Cardiac ventricle fibroblast (primary cell): Measurements from ENCODE around the gene EBP. TPM values are rescaled to one million over a fixed set of nuclear protein-coding genes. Genes with fewer than 3 reads are reported as not detected.

ENCODE experiments used
- total RNA-seq: library from RNA; depleted of rRNA; stranded (reverse); fragments of >200 nt; gene quantifications from 2 replicates; pipeline ENCODE4 v1.2.3, GENCODE V29; 2015

EBP gene
- total RNA-seq, result 21.5 and 27.0 TPM in 2 replicates

DNA sequence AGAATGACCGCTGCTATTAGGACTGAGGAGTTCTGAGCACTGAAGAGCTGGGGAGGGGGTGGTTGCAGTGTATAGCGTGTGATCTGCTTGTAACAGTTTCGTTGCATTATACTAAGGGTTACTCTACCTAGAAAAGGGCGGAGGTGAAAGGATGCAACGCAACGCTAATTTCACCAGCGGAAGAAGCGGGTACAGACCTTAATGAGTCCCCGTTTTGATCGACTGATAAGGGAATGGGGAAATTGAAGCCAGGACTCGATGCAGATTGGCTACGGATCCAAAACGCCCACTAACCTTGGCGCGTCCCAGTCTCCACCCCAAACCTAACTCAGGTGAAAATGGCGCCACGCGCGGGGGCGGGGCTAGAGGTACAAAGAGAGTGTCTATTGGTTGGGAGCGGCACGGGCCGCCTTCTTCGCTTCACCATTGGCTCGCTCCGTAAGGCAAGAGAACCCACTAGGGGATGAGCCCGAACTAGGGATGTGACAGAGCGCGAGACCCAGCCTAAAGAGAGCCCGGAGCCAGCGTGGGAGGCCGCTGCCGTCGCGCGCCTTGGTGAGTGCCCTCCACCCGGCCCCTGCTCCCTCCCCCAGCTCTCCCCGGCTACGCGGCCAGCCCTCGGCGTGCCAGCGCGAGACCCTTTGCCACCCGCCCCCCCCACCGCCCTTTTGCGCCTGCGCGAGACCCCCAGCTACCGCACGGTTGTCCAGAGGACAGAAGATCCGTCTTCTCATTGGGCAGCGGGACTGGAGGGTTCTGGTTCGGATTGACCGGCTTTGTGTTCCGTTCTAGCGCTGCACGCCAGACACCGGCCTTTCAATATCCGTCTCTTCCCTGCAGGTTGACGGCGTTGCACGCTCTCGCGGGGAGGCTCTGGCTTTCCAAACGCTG is at the start of gene EBP:
Gene EBP, plus strand, starts transcription at position 456 of the 891 bp plus-strand sequence. CDS start 1,964 bp downstream, outside the sequence.

DNA sequence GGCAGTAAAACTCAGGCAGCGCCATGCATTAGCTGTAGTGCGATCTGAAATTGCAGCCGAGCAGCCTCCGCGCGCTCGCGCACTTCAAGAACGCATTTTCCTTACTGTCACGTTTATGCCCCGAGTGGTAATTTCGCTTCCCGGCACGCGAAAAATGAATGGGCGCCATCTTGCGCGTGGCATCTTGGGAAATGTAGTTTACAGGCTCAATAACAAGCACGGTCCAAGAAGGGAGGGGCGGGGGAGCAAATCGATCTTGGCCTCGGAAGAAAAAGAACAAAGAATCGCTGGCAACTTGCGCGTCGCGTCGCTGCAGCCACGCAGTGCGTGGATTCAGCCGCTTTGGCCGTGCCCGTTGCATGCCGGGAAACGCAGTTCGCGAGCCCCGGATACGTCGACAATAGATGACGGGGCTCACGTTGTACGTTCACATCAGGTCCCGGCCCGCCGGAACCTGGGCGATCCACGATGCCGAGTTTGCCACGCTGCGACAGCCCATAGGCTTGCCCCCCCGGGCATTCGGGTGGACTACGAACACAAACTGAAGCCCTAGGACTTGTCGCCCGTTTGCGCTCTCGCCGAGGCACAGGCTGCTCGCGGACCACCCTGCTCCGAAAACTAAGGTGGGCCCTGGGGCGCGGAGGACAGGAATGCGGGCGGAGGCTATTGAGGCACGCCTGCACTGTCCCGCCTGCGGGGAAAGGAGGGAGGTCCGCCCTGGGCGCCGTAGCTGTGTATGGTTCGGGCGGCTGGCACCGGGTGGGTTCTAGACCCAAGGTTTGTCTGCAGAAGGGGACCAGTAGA is 45.6 kb upstream of the EBP start, which contains the start of gene FTSJ1:
Gene FTSJ1, plus strand, starts transcription at position 426 of the 804 bp plus-strand sequence. CDS start 1,849 bp downstream, outside the sequence.

DNA sequence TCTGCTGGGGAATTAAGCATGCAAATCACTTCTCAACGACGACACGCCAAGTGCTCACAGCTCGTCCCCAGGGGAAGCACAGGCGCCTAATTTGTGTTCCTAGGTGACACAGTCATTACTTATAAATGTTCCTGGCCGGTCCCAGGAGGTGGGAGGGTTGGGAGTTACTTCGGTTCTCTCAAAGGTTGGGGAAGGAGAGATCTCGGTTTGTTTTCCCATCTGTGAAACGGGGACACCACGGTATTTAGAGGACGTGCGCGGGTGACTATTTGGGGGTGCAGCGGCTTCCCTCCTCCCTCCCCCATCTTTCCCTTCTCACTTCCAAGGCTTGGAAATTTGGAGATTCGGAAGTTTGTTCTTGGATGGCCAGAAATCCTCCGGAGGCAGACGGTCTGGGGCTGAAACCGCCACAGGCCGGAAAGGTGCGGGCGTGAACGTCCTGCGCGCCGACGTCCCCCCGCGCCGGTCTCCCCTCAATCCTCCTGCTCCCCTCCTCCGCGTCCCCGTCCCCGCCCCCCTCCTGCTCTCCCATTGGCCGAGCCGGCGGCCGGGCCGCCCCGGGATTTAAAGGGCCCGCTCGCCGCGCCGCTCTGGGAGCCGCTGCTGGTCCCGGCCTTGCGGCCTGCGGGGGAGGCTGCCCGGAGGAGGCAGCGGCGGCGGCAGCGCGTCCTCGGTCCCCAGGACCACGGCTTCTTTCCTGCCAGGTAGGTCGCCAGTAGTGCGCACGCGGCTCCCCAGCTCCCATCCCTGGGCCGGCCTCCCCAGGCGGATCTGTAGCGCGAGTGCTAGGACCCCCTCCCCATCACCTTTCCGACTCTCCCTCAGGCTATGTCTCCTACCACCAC is 13.0 kb upstream of the EBP start, which contains the start of gene PORCN:
Gene PORCN, plus strand, starts transcription at position 593 of the 845 bp plus-strand sequence. CDS start 829 bp downstream, outside the sequence.

DNA sequence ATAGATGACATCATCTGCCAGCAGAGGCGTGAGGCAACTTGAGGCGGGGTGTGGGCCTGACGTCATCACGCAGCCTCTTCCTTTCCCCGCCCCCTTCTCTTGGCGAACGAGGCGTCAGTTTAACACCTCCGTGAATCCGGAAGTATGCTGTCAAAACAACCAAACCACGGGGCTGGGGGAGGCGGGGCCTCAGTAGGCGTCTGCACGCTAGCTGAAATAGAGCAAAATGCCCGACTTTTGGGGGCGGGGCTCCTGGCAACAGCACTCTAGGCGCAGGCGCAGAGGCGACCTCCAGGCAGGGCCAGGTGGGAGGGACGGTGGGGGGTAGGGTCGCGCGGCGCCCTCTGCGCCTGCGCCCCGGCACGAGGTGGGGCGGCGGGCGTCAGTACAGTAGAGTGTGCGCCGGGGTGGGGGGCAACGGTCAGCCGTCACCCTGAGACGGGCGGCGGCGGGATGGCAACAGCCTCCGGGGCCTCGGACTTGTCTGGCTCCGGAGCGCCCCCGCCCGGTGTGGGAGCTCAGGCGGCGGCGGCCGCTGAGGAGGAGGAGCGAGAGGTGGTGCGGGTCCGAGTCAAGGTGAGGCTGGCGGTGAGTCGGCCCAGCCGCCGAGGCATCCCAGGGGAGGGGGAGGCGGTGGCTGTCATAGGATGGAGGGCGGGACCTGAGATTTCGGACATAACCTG is 17.9 kb downstream of the EBP start, which contains the start of gene TBC1D25:
Gene TBC1D25, plus strand, starts transcription at position 370 of the 683 bp plus-strand sequence. Its CDS starts 84 bp downstream, at position 454.

DNA sequence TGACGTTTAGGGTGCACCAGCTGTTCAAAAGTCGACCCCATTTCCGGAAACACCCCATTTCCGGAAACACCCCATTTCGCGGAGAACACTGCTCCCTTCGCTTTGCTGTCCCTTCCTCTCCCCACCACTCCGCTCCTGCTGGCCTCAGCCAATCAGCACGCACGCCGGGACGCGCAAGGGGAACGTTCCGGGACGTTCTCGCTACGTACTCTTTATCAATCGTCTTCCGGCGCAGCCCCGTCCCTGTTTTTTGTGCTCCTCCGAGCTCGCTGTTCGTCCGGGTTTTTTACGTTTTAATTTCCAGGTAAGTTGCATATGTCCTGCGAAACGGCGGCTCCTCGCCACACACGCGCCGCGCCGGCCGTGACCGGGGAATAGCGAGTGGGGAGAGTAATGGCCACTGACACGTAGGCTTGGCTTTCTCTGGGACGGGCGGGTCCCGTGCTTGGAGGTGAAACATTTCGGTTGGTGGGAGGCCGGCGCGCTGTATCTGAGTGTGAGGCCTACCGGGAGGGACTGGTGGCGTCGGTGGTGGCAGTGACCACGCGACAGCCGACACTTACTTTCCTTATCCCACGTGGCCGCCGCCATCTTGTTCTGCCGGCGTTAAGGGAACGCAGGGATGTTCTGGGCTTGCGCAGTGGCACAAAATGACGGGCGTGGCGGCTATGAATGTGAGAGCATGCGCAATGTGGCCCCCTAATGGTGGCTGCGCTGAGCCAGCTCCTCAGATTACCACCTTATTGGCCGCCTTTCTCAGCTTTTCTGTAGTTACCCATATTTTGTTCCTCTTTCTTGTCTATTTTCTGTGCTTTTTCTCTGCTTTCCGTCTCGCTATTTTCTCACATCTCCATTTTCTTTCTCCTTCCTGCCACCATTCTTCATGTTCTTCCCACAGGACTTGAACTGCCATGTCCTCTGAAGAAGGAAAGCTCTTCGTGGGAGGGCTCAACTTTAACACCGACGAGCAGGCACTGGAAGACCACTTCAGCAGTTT is 53.0 kb downstream of the EBP start, which contains the start of gene RBM3:
Gene RBM3, plus strand, starts transcription at position 215 of the 997 bp plus-strand sequence. Its CDS starts 697 bp downstream, at position 912.

Other genes starting within 250 kb of the EBP start
- not detected in 2 replicates for gene SSX3, start 165.1 kb upstream of the EBP start, total RNA-seq
- gene SSX4, start 138.3 kb upstream of the EBP start, total RNA-seq, result not detected in 2 replicates
- gene SSX4B, start 109.8 kb upstream of the EBP start, total RNA-seq, result not detected in 2 replicates
- 8.7 and 8.9 TPM in 2 replicates for gene SLC38A5, start 51.5 kb upstream of the EBP start, total RNA-seq
- 36.4 and 49.6 TPM in 2 replicates for gene FTSJ1, start 45.6 kb upstream of the EBP start, total RNA-seq
- gene PORCN, start 12.8 kb upstream of the EBP start, total RNA-seq, result 10.8 and 15.1 TPM in 2 replicates
- 10.6 and 12.0 TPM in 2 replicates for gene TBC1D25, start 17.9 kb downstream of the EBP start, total RNA-seq
- gene RBM3, start 52.7 kb downstream of the EBP start, total RNA-seq, result 161 and 182 TPM in 2 replicates
- 75.8 and 109 TPM in 2 replicates for gene WDR13, start 75.7 kb downstream of the EBP start, total RNA-seq
- 1.1 and 1.6 TPM in 2 replicates for gene WAS, start 162.0 kb downstream of the EBP start, total RNA-seq
- gene SUV39H1, start 174.9 kb downstream of the EBP start, total RNA-seq, result 2.7 and 6.2 TPM in 2 replicates
- gene GLOD5, start 239.9 kb downstream of the EBP start, total RNA-seq, result not detected in 2 replicates